Nephron (organoid): ENCODE measurements around the gene MAB21L4.

Source experiments
- H3K27ac Mint-ChIP-seq, 3 experiments: 2 replicates each; pipeline ENCODE4 v1.8.0; 2020; ENCODE audit warnings: mixed read lengths in 3 of 3, mild to moderate bottlenecking in 2 of 3, moderate library complexity in 1 of 3
- H3K27me3 Mint-ChIP-seq: 2 replicates; pipeline ENCODE4 v1.8.0; 2021; ENCODE audit warnings: low read depth, mild to moderate bottlenecking, moderate library complexity, mixed read lengths
- H3K36me3 Mint-ChIP-seq: 2 replicates; pipeline ENCODE4 v1.8.0; 2020; ENCODE audit warnings: low read depth, mixed read lengths
- H3K4me1 Mint-ChIP-seq: 2 replicates; pipeline ENCODE4 v1.8.0; 2020; ENCODE audit warnings: mixed read lengths
- H3K4me3 Mint-ChIP-seq, 3 experiments: 2 replicates each; pipeline ENCODE4 v1.8.0; 2020; ENCODE audit warnings: mild to moderate bottlenecking in 3 of 3, mixed read lengths in 3 of 3, moderate library complexity in 2 of 3
- H3K9me3 Mint-ChIP-seq: 2 replicates; pipeline ENCODE4 v1.8.0; 2020; ENCODE audit warnings: mixed read lengths
- TF ChIP-seq, protein P1 (sequence below), 3 experiments: fragments of 200-600 bp; sonication (generic); IDR thresholded peaks; one replicate each; pipeline ENCODE4 v1.5.0; 2021; ENCODE audit warnings: antibody characterized with exemption in 3 of 3; ENCODE audit not compliant: unreplicated experiment in 3 of 3

Gene MAB21L4

DNA sequence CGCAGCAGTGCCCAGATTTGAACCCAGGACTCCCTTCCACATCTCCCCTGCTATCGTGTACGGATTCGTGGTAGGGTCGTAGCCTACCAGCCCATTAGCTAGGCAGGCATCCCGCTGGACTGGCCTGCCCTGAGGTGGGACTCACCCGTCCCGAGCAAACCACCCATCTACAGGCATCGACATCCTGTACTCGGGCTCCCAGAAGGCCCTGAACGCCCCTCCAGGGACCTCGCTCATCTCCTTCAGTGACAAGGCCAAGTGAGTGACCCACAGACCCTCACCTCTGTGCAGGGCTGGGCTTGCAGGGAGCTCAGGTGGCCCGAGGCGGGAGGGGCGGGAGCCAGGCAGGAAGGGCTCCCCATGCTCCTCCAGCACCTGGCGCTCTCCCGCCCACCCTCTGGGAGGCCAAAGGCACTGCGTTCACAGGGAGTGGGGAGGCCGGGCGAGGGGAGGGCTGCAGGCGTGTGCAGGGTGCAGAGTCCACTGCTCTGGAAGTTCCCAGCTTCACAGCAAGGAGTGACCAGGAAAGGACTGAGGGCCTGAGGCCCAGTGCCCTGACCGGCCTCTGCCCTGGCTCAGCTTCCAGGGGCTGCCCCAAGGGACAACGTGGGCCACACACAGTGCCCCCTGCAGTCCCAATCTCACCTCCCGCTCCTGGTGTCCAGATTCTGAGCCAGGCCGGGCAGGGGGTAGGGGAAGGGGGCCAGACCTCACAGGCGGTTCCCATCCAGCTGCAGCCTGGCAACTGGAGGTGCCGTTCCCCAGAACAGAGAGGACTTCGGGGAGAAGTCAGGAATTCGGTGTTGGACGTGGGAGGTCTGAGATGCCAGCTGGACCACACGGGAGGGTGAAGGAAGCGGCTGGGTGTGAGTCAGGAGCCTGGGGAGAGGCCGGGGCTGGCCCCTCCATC, 21.9 kb downstream of the MAB21L4 start:
- H3K36me3 Mint-ChIP-seq: no peaks in the 10 kb centered on the region
- H3K4me1 Mint-ChIP-seq: no peaks in the 10 kb centered on the region
- no peaks in the 10 kb centered on the region for H3K27me3 Mint-ChIP-seq
- H3K27ac Mint-ChIP-seq: no peak overlapping the region
- TF ChIP-seq, protein P1, sequence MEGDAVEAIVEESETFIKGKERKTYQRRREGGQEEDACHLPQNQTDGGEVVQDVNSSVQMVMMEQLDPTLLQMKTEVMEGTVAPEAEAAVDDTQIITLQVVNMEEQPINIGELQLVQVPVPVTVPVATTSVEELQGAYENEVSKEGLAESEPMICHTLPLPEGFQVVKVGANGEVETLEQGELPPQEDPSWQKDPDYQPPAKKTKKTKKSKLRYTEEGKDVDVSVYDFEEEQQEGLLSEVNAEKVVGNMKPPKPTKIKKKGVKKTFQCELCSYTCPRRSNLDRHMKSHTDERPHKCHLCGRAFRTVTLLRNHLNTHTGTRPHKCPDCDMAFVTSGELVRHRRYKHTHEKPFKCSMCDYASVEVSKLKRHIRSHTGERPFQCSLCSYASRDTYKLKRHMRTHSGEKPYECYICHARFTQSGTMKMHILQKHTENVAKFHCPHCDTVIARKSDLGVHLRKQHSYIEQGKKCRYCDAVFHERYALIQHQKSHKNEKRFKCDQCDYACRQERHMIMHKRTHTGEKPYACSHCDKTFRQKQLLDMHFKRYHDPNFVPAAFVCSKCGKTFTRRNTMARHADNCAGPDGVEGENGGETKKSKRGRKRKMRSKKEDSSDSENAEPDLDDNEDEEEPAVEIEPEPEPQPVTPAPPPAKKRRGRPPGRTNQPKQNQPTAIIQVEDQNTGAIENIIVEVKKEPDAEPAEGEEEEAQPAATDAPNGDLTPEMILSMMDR (IDR thresholded peaks at IDR 0.05; ENCODE audit: unreplicated experiment in 3 of 3): no peak
- H3K4me3 Mint-ChIP-seq: no peak overlapping the region
- no peaks in the 10 kb centered on the region for H3K9me3 Mint-ChIP-seq

DNA sequence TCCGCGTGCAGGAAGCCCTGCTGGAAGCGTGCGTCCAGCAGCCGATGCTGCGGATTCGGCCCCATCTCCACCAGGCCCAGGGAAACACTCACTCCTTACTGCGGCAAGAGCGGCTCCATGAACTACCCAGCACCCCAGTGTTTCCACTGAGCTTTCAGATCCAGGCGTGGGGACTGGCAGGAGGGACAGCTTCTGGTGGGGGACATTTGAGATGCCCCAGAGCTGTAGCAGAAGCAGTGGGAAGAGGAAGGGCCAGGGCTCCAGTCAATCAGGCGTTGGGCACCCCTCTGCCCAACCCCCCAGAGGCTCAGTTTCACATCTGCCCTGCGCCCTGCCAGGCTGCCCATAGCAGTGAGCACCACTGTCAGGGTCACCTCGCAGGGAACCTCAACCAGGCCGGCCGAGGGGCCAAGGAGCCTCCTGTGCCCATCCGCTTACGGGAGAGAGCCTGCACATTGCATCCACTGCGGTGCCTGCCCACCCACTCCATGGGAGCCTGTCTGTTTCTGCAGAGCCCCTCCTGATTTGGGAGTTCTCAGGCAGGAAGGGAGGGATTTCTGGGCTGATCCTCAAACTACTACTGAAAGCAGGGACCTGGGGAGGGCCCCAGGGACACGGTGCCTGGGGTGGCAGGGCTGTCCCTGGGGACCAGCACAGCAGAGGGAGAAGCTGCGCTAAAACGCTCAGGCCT, 22.7 kb downstream of the MAB21L4 start:
- no peaks in the 10 kb centered on the region for H3K9me3 Mint-ChIP-seq
- no peak overlapping the region for H3K27ac Mint-ChIP-seq
- no peaks in the 10 kb centered on the region for H3K36me3 Mint-ChIP-seq
- no peaks in the 10 kb centered on the region for H3K27me3 Mint-ChIP-seq
- no peak overlapping the region for H3K4me3 Mint-ChIP-seq
- TF ChIP-seq, protein P1 (IDR thresholded peaks at IDR 0.05; ENCODE audit: unreplicated experiment in 3 of 3): no peak
- no peaks in the 10 kb centered on the region for H3K4me1 Mint-ChIP-seq

DNA sequence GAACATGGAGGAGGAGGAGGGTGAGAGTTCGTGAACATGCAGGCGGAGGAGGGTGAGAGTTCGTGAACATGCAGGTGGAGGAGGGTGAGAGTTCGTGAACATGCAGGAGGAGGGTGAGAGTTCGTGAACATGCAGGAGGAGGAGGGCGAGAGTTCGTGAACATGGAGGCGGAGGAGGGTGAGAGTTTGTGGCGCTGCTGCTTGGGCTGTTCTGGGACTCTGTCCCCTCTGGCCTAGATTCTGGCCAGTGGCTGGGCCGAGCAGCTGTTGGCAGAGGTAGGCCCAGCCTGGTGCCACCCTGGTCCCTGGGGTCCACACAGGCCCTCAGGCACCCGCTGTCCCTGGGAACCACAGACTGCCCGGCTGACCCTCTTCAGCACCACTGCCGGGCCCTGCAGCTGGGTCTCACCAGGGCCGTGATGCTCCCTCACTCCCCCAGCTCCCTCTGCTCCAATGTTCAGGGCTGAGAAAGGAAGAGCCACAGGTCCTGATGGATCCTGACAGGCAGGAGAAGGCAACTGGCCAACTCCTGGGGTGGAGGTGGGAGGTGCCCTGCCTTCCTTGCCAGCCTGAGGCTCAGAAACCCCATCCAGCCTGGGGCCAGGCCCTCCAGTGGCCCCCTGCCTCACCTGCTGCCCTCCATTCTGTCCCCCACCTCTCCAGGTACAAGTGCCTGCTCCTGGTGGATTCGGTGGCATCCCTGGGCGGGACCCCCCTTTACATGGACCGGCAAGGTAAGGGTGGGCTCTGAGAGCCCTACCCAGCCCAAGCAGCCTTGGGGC, 23.4 kb downstream of the MAB21L4 start:
- TF ChIP-seq, protein P1 (IDR thresholded peaks at IDR 0.05; ENCODE audit: unreplicated experiment in 3 of 3): no peak
- Mint-ChIP-seq H3K9me3 (no peaks in the 10 kb centered on the region), H3K27me3 (no peaks in the 10 kb centered on the region), H3K36me3 (no peaks in the 10 kb centered on the region), H3K27ac (no peak overlapping the region), H3K4me1 (peaks cover 6% of the 10 kb centered on the region), H3K4me3 (no peak overlapping the region)

DNA sequence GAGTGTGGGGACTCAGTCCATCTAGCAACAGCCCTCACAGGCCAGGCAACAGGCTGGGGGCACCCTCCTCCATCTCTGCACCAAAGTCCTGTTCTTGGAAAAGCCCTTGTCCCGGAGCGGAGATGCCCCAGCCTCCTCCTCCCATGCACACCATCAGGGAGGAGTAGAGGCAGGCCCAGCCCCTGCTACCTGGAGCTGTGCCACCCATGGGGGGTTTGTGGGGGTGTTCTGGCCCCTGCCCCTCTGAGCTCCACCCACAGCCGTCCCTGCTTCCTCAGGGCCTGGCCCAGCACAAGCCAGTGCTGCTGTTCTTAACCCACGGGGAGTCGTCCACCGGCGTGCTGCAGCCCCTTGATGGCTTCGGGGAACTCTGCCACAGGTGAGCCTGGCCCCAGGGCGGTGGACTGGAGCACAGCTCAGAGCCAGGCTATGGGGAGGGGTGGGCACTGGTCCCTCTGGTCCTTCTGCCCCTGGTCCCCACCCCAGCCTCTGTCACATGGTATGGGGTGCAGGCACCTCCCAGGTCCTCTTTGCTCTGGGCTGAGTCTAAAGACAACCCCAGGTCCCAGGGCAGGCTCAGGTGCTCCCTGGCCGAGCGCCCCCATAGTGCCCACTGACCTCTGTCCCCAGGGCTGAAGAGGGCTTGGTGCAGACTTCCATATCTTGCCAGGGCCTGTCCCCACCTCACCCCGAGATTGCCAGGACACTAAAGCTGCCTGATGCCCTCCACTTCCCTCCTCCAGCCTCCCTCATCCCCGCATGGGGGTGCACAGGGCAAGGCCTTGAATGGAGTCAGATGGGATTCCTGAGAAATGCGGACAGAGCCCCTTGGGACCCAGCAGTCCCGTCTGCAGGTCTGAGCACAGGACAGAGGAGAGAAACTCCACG, 24.6 kb downstream of the MAB21L4 start:
- Mint-ChIP-seq H3K27me3 (no peaks in the 10 kb centered on the region), H3K4me3 (no peak overlapping the region), H3K9me3 (no peaks in the 10 kb centered on the region), H3K36me3 (no peaks in the 10 kb centered on the region), H3K27ac (no peak overlapping the region), H3K4me1 (peaks cover 6% of the 10 kb centered on the region)
- TF ChIP-seq, protein P1 (IDR thresholded peaks at IDR 0.05; ENCODE audit: unreplicated experiment in 3 of 3): no peak
